GM13976 (cell line): ENCODE results near the gene PEX26.
"Not testable (repeated sequence)": the region's sequence is repeated elsewhere in the genome, so short reads cannot be mapped to it uniquely, and the experiment has no call there.

Experiments used
- DNase-seq: peaks from one replicate; pipeline ENCODE4 v3.0.0; 2012; ENCODE audit warnings: low spot score
- CTCF ChIP-seq: IDR thresholded peaks from 2 replicates; pipeline ENCODE4 v1.5.1; 2012; ENCODE audit warnings: borderline replicate concordance, mild to moderate bottlenecking; ENCODE audit not compliant: insufficient read depth; ENCODE audit errors: extremely low read depth, missing control alignments, control extremely low read depth
- in situ Hi-C: fragments of 300-500 bp; cut with MboI; formaldehyde crosslinking; loops from one replicate; pipeline ENCODE4 v1.12.0; 2022; ENCODE audit warnings: low sequenced_read_pairs, mixed read lengths, inconsistent platforms; ENCODE audit not compliant: unreplicated experiment

Gene PEX26

GRCh38 chr22:18033204-18033998 is 44.4 kb upstream of the PEX26 start:
- in situ Hi-C loops: no loop called here
- DNase-seq: no peak

GRCh38 chr22:18034076-18034475 is 43.7 kb upstream of the PEX26 start:
- no peak for TF ChIP-seq CTCF
- in situ Hi-C loops: no loop called here
- no peak for DNase-seq

More at GRCh38 chr22:18033204-18033998, 44.4 kb upstream of the PEX26 start:
- no peak for TF ChIP-seq CTCF

- in situ Hi-C loops: no loop called here
- DNase-seq: no peak
- no peak for TF ChIP-seq CTCF
Measured at GRCh38 chr22:18035751-18036150, 42.0 kb upstream of the PEX26 start.

- in situ Hi-C loops: not testable (repeated sequence)
Measured at GRCh38 chr22:18040898-18041297, 36.9 kb upstream of the PEX26 start.

GRCh38 chr22:18042685-18043084 is 35.1 kb upstream of the PEX26 start:
- DNase-seq: no peak
- in situ Hi-C loops: no loop called here
- TF ChIP-seq CTCF: no peak

More at GRCh38 chr22:18040898-18041297, 36.9 kb upstream of the PEX26 start:
- not testable (repeated sequence) for DNase-seq

- no peak for DNase-seq
- TF ChIP-seq CTCF: no peak
- in situ Hi-C loops: no loop called here
Measured at GRCh38 chr22:18044548-18045271, 33.1 kb upstream of the PEX26 start.

GRCh38 chr22:18045794-18046193 is 32.0 kb upstream of the PEX26 start:
- TF ChIP-seq CTCF: no peak
- DNase-seq: no peak
- in situ Hi-C loops: no loop called here
